ENCODE results near the gene LAMC2.

Gene LAMC2

DNA sequence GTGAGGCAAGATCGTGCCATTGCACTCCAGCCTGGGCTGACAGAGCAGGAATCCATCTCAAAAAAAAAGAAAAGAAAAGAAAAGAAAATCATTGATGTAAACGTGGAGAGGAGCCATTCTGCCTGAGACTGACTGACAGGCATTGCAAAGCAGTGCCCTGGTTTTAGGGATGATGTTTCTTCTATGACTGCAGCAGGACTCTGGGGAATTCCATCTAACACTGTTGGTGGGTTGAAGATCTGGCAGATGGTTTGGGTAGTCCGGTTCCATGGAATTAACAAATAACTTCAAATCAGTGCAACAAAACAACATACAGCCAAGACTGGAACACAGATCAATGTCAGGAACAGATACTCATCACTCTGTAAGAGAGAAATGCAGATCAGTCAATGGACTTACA lies 17.8 kb upstream of the LAMC2 start:
- Histone ChIP-seq H3K4me2 (no peak overlapping the region), H3K79me2 (ENCODE audit: insufficient read depth, low read depth) (no peaks in the 10 kb centered on the region), H3K4me1 (ENCODE audit: low read depth, poor library complexity, severe bottlenecking) (no peaks in the 10 kb centered on the region), H4K20me1 (ENCODE audit: insufficient read depth) (no peaks in the 10 kb centered on the region), H3K27me3 (ENCODE audit: insufficient read depth, low read depth) (no peaks in the 10 kb centered on the region), H3K9ac (no peak overlapping the region), H2AFZ (ENCODE audit: low read depth) (no peak overlapping the region), H3K27ac (no peak overlapping the region), H3K4me3 (IDR thresholded peaks at IDR 0.05; ENCODE audit: insufficient read depth, low read depth, low read length) (no peak overlapping the region), H3K36me3 (ENCODE audit: insufficient read depth) (no peaks in the 10 kb centered on the region)
- TF ChIP-seq CTCF (conservative IDR thresholded peaks at IDR 0.05; ENCODE audit: low read depth, low read length) = no peak

DNA sequence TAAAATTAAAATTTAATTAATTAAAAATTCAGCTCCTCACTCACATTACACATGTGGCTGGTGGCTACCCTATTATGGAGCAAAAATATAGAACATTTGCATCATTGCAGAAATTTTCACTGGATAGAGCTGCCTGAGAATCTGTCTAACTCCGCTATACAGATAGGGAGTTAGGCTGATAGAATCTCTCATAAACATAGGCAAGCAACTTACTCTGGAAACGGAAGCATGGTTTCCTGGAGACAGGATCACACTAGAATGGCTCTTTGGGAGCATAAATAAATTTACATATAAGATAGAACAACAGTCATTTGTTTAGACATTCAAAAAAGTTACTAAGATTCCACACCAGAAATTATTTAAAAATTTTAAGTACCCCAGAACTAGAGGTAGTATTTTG lies 12.2 kb upstream of the LAMC2 start:
- H2AFZ ChIP-seq (ENCODE audit: low read depth) = no peak overlapping the region
- H3K4me3 ChIP-seq (IDR thresholded peaks at IDR 0.05; ENCODE audit: insufficient read depth, low read depth, low read length) = no peak overlapping the region
- no peaks in the 10 kb centered on the region for H3K27me3 ChIP-seq (ENCODE audit: insufficient read depth, low read depth)
- no peaks in the 10 kb centered on the region for H3K36me3 ChIP-seq (ENCODE audit: insufficient read depth)
- H3K27ac ChIP-seq = no peak overlapping the region
- no peaks in the 10 kb centered on the region for H3K4me1 ChIP-seq (ENCODE audit: low read depth, poor library complexity, severe bottlenecking)
- H3K79me2 ChIP-seq (ENCODE audit: insufficient read depth, low read depth) = no peaks in the 10 kb centered on the region
- no peak for TF ChIP-seq CTCF (conservative IDR thresholded peaks at IDR 0.05; ENCODE audit: low read depth, low read length)
- H3K4me2 ChIP-seq = no peak overlapping the region
- H4K20me1 ChIP-seq (ENCODE audit: insufficient read depth) = no peaks in the 10 kb centered on the region
- H3K9ac ChIP-seq = no peak overlapping the region

DNA sequence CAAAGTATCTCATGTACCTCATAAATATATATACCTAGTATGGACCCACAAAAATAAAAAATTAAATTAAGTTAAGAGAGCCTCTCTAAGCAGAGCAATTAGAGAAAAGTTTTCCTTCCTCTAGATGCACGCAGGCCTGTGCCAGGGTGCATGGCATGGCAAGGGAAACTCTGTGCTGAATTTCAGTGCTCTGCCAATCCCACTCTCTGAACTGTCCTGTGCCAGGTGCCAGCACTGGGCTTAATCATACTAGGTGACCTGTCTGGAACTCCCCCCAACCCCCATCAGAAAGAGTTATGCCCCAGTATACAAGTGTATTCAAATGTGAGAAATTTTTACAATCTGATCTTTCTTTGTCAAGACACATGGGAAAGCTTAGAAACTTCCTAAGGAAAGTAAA lies 10.4 kb upstream of the LAMC2 start:
- no peaks in the 10 kb centered on the region for H4K20me1 ChIP-seq (ENCODE audit: insufficient read depth)
- H3K4me3 ChIP-seq (IDR thresholded peaks at IDR 0.05; ENCODE audit: insufficient read depth, low read depth, low read length) = no peak overlapping the region
- no peaks in the 10 kb centered on the region for H3K36me3 ChIP-seq (ENCODE audit: insufficient read depth)
- TF ChIP-seq CTCF (conservative IDR thresholded peaks at IDR 0.05; ENCODE audit: low read depth, low read length) = no peak
- H3K9ac ChIP-seq = no peak overlapping the region
- H3K4me2 ChIP-seq = no peak overlapping the region
- H3K79me2 ChIP-seq (ENCODE audit: insufficient read depth, low read depth) = no peaks in the 10 kb centered on the region
- no peaks in the 10 kb centered on the region for H3K27me3 ChIP-seq (ENCODE audit: insufficient read depth, low read depth)
- H3K4me1 ChIP-seq (ENCODE audit: low read depth, poor library complexity, severe bottlenecking) = peaks cover 2% of the 10 kb centered on the region
- H3K27ac ChIP-seq = no peak overlapping the region
- H2AFZ ChIP-seq (ENCODE audit: low read depth) = no peak overlapping the region

- Histone ChIP-seq H3K27ac (no peak overlapping the region), H4K20me1 (ENCODE audit: insufficient read depth) (no peaks in the 10 kb centered on the region), H3K4me2 (no peak overlapping the region), H3K36me3 (ENCODE audit: insufficient read depth) (no peaks in the 10 kb centered on the region), H3K4me1 (ENCODE audit: low read depth, poor library complexity, severe bottlenecking) (peaks cover 6% of the 10 kb centered on the region), H3K9ac (no peak overlapping the region), H2AFZ (ENCODE audit: low read depth) (no peak overlapping the region), H3K27me3 (ENCODE audit: insufficient read depth, low read depth) (no peaks in the 10 kb centered on the region), H3K79me2 (ENCODE audit: insufficient read depth, low read depth) (no peaks in the 10 kb centered on the region), H3K4me3 (IDR thresholded peaks at IDR 0.05; ENCODE audit: insufficient read depth, low read depth, low read length) (no peak overlapping the region)
- no peak for TF ChIP-seq CTCF (conservative IDR thresholded peaks at IDR 0.05; ENCODE audit: low read depth, low read length)
Measured at GRCh38 chr1:183178545-183178944, 7.5 kb upstream of the LAMC2 start.

- H3K27me3 ChIP-seq (ENCODE audit: insufficient read depth, low read depth) = no peaks in the 10 kb centered on the region
- H3K79me2 ChIP-seq (ENCODE audit: insufficient read depth, low read depth) = no peaks in the 10 kb centered on the region
- H3K27ac ChIP-seq = no peak overlapping the region
- TF ChIP-seq CTCF (conservative IDR thresholded peaks at IDR 0.05; ENCODE audit: low read depth, low read length) = no peak
- H4K20me1 ChIP-seq (ENCODE audit: insufficient read depth) = no peaks in the 10 kb centered on the region
- H3K4me1 ChIP-seq (ENCODE audit: low read depth, poor library complexity, severe bottlenecking) = peaks cover 6% of the 10 kb centered on the region
- no peak overlapping the region for H3K4me3 ChIP-seq (IDR thresholded peaks at IDR 0.05; ENCODE audit: insufficient read depth, low read depth, low read length)
- no peak overlapping the region for H3K9ac ChIP-seq
- H3K36me3 ChIP-seq (ENCODE audit: insufficient read depth) = no peaks in the 10 kb centered on the region
- no peak overlapping the region for H3K4me2 ChIP-seq
- no peak overlapping the region for H2AFZ ChIP-seq (ENCODE audit: low read depth)
Measured at GRCh38 chr1:183179033-183179432, 7.0 kb upstream of the LAMC2 start.

Measured in KMS-11 (cell line).